CD14-positive monocyte (primary cell): ENCODE measurements around the gene KAZN. TPM values are rescaled to one million over a fixed set of nuclear protein-coding genes. Genes with fewer than 3 reads are reported as not detected.

ENCODE experiments used
- DNase-seq, 3 donors: peaks; one replicate each; pipeline ENCODE4 v3.0.0-alpha.2; 2011 to 2022
- H2AFZ ChIP-seq: 2 replicates; pipeline ENCODE4 v1.6.0; 2012; ENCODE audit warnings: mild to moderate bottlenecking, low read depth, low read length, inconsistent platforms; ENCODE audit not compliant: insufficient read depth, poor library complexity, severe bottlenecking
- H3K27ac ChIP-seq, 2 donors: 1 replicate in 1 of 2; 2 replicates in 1 of 2; pipeline ENCODE4 v1.5.1; 2012 to 2013; ENCODE audit warnings: low read length in 2 of 2, control low read depth in 1 of 2, inconsistent platforms in 1 of 2, low read depth in 1 of 2, mild to moderate bottlenecking in 1 of 2
- H3K27me3 ChIP-seq, 2 donors: one replicate each; pipeline versions ENCODE4 v1.6.0 to v1.6.1; 2011 to 2013; ENCODE audit warnings: low read length in 2 of 2; ENCODE audit not compliant: control insufficient read depth in 2 of 2, insufficient read depth in 2 of 2
- H3K36me3 ChIP-seq, 2 donors: replicated peaks in 1 of 2; 1 replicate in 1 of 2; 2 replicates in 1 of 2; pipeline versions ENCODE4 v1.5.1 to v1.6.1; 2012 to 2013; ENCODE audit warnings: low read length in 2 of 2, control low read depth in 1 of 2, inconsistent platforms in 1 of 2, mild to moderate bottlenecking in 1 of 2; ENCODE audit not compliant: insufficient read depth in 2 of 2, control insufficient read depth in 1 of 2
- H3K4me1 ChIP-seq, 2 donors: 1 replicate in 1 of 2; 2 replicates in 1 of 2; pipeline versions ENCODE4 v1.5.1 to v1.6.1; 2012 to 2013; ENCODE audit warnings: low read length in 2 of 2, control low read depth in 1 of 2, inconsistent platforms in 1 of 2, mild to moderate bottlenecking in 1 of 2, moderate library complexity in 1 of 2; ENCODE audit not compliant: insufficient read depth in 2 of 2, control insufficient read depth in 1 of 2
- H3K4me2 ChIP-seq: replicated peaks from 2 replicates; pipeline ENCODE3; 2012; ENCODE audit warnings: low read length, moderate library complexity, mild to moderate bottlenecking; ENCODE audit not compliant: poor library complexity, severe bottlenecking; ENCODE audit errors: extremely low read depth
- H3K4me3 ChIP-seq, 3 experiments: fragments of 200-600 bp in 1 of 3; sonication (generic) in 1 of 3; replicated peaks in 1 of 3; 1 replicate in 2 of 3; 2 replicates in 1 of 3; pipeline ENCODE4 v1.5.1; 2011 to 2013; ENCODE audit warnings: low read length in 3 of 3, mild to moderate bottlenecking in 3 of 3, control low read depth in 2 of 3, low read depth in 2 of 3, inconsistent platforms in 1 of 3, moderate library complexity in 1 of 3
- H3K79me2 ChIP-seq: 2 replicates; pipeline ENCODE4 v1.6.0; 2012; ENCODE audit warnings: mild to moderate bottlenecking, control low read depth, inconsistent platforms, low read length, moderate library complexity; ENCODE audit not compliant: insufficient read depth
- H3K9ac ChIP-seq: 2 replicates; pipeline ENCODE4 v1.6.0; 2017; ENCODE audit warnings: low read length, mild to moderate bottlenecking; ENCODE audit not compliant: insufficient read depth, poor library complexity, severe bottlenecking
- H3K9me3 ChIP-seq, 2 donors: replicated peaks in 1 of 2; 1 replicate in 1 of 2; 2 replicates in 1 of 2; pipeline versions ENCODE4 v1.5.1 to v1.6.1; 2012 to 2013; ENCODE audit warnings: low read length in 2 of 2, control low read depth in 1 of 2; ENCODE audit not compliant: control insufficient read depth in 1 of 2, insufficient read depth in 1 of 2
- H4K20me1 ChIP-seq: 2 replicates; pipeline ENCODE4 v1.6.0; 2012; ENCODE audit warnings: mild to moderate bottlenecking, low read length, control low read depth, moderate library complexity; ENCODE audit not compliant: insufficient read depth
- H3K27ac Mint-ChIP-seq, 7 donors: one replicate each; pipeline ENCODE4 v1.8.0; 2020; ENCODE audit warnings: mild to moderate bottlenecking in 7 of 7, mixed read lengths in 7 of 7, moderate library complexity in 6 of 7, inconsistent platforms in 2 of 7
- H3K27me3 Mint-ChIP-seq, 3 donors: one replicate each; pipeline ENCODE4 v1.8.0; 2021 to 2022; ENCODE audit warnings: low read depth in 3 of 3, mild to moderate bottlenecking in 3 of 3, mixed read lengths in 3 of 3, moderate library complexity in 3 of 3, inconsistent platforms in 1 of 3
- H3K36me3 Mint-ChIP-seq, 2 donors: one replicate each; pipeline ENCODE4 v1.8.0; 2020; ENCODE audit warnings: mixed read lengths in 2 of 2, inconsistent platforms in 1 of 2, mild to moderate bottlenecking in 1 of 2
- H3K4me1 Mint-ChIP-seq: one replicate; pipeline ENCODE4 v1.8.0; 2020; ENCODE audit warnings: mild to moderate bottlenecking, mixed read lengths
- H3K4me3 Mint-ChIP-seq, 2 donors: one replicate each; pipeline ENCODE4 v1.8.0; 2020; ENCODE audit warnings: mild to moderate bottlenecking in 2 of 2, mixed read lengths in 2 of 2, moderate library complexity in 1 of 2
- H3K9me3 Mint-ChIP-seq, 7 donors: one replicate each; pipeline ENCODE4 v1.8.0; 2020 to 2022; ENCODE audit warnings: mixed read lengths in 7 of 7, mild to moderate bottlenecking in 6 of 7, moderate library complexity in 6 of 7, inconsistent platforms in 2 of 7
- WGBS: methylation state at CpG from one replicate; pipeline ENCODE4 v1.1.5; 2013; ENCODE audit warnings: missing lambda C conversion rate; ENCODE audit not compliant: insufficient coverage; 5-methylcytosine and 5-hydroxymethylcytosine counted together
- intact Hi-C, 2 donors: fragments of 100-400 bp; cut with micrococcal nuclease; formaldehyde crosslinking; loops; one replicate each; pipeline versions ENCODE4 v1.15.0 to v1.15.1; 2023
- polyA plus RNA-seq, 3 donors: library from polyadenylated mRNA; depleted of rRNA in 1 of 3; unstranded in 2 of 3; stranded (reverse) in 1 of 3; fragments of 300-500 nt in 2 of 3; fragments of >200 nt in 1 of 3; fragmentation: Illumina TruSeq in 2 of 3; gene quantifications; 1 replicate in 2 of 3; 2 replicates in 1 of 3; pipeline ENCODE4 v1.2.3, GENCODE V29; 2012 to 2021
- TF ChIP-seq, protein P1 (sequence below): fragments of 200-600 bp; IDR thresholded peaks from one replicate; pipeline ENCODE4 v1.8.0; 2022; ENCODE audit warnings: antibody characterized with exemption, mild to moderate bottlenecking

Gene KAZN
- polyA plus RNA-seq, 3 donors, result not detected

DNA sequence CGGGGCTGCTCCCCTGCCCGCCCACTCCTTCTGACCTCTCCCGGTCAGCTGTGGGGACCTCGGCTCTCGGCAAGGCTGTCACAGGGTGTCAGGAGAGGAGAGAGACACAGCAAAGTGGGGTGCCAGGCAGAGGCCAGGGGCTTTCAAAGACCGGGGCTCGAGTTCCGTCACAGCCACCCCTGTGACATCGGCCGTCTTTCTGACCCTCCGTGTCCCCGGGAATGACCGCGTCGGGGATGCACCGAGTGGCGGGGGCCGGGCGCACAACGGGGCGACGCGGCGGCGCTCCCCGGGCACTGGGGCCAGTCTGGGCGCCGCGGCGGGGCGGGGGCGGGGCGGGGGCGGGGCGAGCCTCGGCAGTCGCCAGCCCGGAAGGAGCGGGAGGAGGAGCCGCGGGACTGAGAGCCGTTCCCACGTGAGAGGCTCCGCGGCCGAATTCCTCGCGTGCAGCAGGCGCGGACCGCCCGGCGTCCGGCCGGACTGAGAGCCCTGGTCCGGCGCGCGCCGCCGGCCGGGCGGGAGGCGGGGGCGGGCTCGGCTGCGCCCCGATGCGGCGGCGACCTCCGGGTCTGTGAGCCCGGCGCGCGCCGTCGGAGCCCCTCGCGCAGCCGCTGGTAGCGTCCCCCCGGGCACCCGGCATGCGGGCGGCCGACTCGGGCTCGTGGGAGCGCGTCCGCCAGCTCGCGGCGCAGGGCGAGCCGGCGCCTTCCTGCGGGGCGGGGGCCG, 325.4 kb downstream of the KAZN start:
- Histone ChIP-seq H4K20me1 (no peaks in the 10 kb centered on the region), H2AFZ (peak overlapping the region; percentile 11), H3K9ac (no peak overlapping the region), H3K79me2 (no peaks in the 10 kb centered on the region), H3K27ac (no peak overlapping the region), H3K4me3 (no peak overlapping the region), H3K9me3 (peaks cover 0 to 16% of the 10 kb centered on the region in 2 donors), H3K4me1 (peaks cover 8% of the 10 kb centered on the region in 2 donors), H3K36me3 (no peaks in the 10 kb centered on the region), H3K4me2 (peak overlapping the region; percentile 59), H3K27me3 (peaks cover 21 to 51% of the 10 kb centered on the region in 2 donors)
- peaks cover 0 to 11% (median 3%) of the 10 kb centered on the region in 7 donors for H3K9me3 Mint-ChIP-seq
- no peak overlapping the region for H3K27ac Mint-ChIP-seq
- WGBS, result 4% methylated on average over 100 of the region's 101 CpGs
- H3K36me3 Mint-ChIP-seq, result peaks cover 0 to 3% of the 10 kb centered on the region in 2 donors
- intact Hi-C loops, result no loop called here
- peaks cover 45 to 71% (median 53%) of the 10 kb centered on the region in 3 donors for H3K27me3 Mint-ChIP-seq
- DNase-seq, result peak; percentile 35 to 64 (median 53)
- TF ChIP-seq, protein P1, sequence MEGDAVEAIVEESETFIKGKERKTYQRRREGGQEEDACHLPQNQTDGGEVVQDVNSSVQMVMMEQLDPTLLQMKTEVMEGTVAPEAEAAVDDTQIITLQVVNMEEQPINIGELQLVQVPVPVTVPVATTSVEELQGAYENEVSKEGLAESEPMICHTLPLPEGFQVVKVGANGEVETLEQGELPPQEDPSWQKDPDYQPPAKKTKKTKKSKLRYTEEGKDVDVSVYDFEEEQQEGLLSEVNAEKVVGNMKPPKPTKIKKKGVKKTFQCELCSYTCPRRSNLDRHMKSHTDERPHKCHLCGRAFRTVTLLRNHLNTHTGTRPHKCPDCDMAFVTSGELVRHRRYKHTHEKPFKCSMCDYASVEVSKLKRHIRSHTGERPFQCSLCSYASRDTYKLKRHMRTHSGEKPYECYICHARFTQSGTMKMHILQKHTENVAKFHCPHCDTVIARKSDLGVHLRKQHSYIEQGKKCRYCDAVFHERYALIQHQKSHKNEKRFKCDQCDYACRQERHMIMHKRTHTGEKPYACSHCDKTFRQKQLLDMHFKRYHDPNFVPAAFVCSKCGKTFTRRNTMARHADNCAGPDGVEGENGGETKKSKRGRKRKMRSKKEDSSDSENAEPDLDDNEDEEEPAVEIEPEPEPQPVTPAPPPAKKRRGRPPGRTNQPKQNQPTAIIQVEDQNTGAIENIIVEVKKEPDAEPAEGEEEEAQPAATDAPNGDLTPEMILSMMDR, result no peak
- H3K4me3 Mint-ChIP-seq, result peak overlapping the region; percentile 63 to 77
- peaks cover 9% of the 10 kb centered on the region for H3K4me1 Mint-ChIP-seq

DNA sequence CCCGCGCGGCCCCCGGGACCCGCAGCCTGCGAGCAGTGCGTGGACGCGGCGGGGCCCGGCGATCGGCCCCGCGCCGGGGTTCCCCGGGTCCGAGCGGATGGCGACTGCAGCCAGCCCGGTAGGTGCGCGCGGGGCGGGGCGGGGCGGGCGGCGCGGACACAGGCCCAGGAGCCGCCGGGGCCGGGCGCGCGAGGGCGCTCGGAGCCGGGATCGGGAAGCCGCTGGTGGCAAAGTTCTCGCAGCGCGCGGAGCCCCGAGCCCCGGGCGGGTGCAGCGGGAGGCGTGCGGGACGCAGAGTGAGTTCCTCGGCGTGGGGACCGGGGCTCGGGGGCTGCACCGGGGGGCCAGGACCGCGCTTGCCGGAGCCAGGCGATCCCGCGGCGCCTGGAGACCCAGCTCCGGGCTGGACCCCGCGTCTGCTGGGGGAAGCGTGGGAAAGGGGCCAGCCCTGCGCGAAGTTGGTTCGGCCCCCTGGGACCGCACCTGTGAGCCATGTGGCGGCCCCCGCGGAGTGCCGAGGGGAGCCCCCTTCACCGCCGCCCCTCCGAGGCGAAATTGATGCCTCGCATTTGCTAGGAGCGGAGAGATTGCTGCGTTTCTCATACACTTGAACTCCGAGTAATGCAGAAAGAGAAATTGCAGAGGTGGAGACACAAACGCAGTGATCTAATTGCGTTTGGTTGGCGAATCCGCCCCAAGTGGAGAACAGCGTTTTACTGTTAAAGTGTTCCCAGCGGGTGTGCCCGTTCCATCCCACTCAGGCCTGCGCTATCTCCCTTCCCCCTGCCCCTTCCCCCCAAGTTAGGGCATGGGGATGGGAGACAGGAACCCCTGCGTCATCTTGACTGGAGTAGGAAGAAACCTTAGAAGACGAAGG, 326.2 kb downstream of the KAZN start:
- Mint-ChIP-seq H3K4me3 (peak overlapping the region; percentile 31 to 72), H3K27me3 (peaks cover 45 to 72% (median 53%) of the 10 kb centered on the region in 3 donors), H3K9me3 (peaks cover 0 to 11% (median 3%) of the 10 kb centered on the region in 7 donors), H3K27ac (peak overlapping the region in 2 of 7 donors; percentile 32 to 50), H3K36me3 (peaks cover 0 to 3% of the 10 kb centered on the region in 2 donors), H3K4me1 (peaks cover 9% of the 10 kb centered on the region)
- no peak overlapping the region for H3K27ac ChIP-seq
- peak overlapping the region; percentile 36 for H3K9ac ChIP-seq
- H4K20me1 ChIP-seq, result no peaks in the 10 kb centered on the region
- DNase-seq, result no peak
- intact Hi-C loops, result no loop called here
- peaks cover 0 to 16% of the 10 kb centered on the region in 2 donors for H3K9me3 ChIP-seq
- peaks cover 8% of the 10 kb centered on the region in 2 donors for H3K4me1 ChIP-seq
- H3K36me3 ChIP-seq, result no peaks in the 10 kb centered on the region
- under 1% methylated on average over 88 of the region's 94 CpGs for WGBS
- TF ChIP-seq, protein P1, result no peak
- peaks cover 21 to 51% of the 10 kb centered on the region in 2 donors for H3K27me3 ChIP-seq
- no peak overlapping the region for H2AFZ ChIP-seq
- H3K79me2 ChIP-seq, result no peaks in the 10 kb centered on the region
- peak overlapping the region; percentile 59 for H3K4me2 ChIP-seq
- peak overlapping the region in 1 of 3 experiments; percentile 48 for H3K4me3 ChIP-seq
